GM21423 (cell line): ENCODE results near the gene CNTROB.

Source experiments
- ATAC-seq: cut with Tn5 transposase; IDR thresholded peaks from one replicate; pipeline ENCODE4 v1.9.1; 2021; ENCODE audit warnings: mild to moderate bottlenecking, moderate library complexity; ENCODE audit not compliant: unreplicated experiment

The CNTROB gene

GRCh38 chr17:7909089-7909488 is 22.9 kb upstream of the CNTROB start:
- no peak for ATAC-seq

GRCh38 chr17:7910281-7910680 is 21.7 kb upstream of the CNTROB start:
- no peak for ATAC-seq

GRCh38 chr17:7910711-7911110 is 21.3 kb upstream of the CNTROB start:
- no peak for ATAC-seq

- ATAC-seq, result no peak
Measured at GRCh38 chr17:7911116-7911515, 20.9 kb upstream of the CNTROB start.

- ATAC-seq, result no peak
Measured at GRCh38 chr17:7912927-7913524, 19.0 kb upstream of the CNTROB start.

- ATAC-seq, result no peak
Measured at GRCh38 chr17:7915179-7915610, 16.8 kb upstream of the CNTROB start.

- peak; percentile 65 for ATAC-seq
Measured at GRCh38 chr17:7915611-7916384, 16.2 kb upstream of the CNTROB start, which contains the start of gene RNF227. RNF227 (minus strand) TSS chr17:7916289; CDS start chr17:7916195, 94 bp downstream.

- ATAC-seq, result peak; percentile 5
Measured at GRCh38 chr17:7916385-7916682, 15.7 kb upstream of the CNTROB start.

GRCh38 chr17:7916808-7917207 is 15.2 kb upstream of the CNTROB start:
- no peak for ATAC-seq

GRCh38 chr17:7922269-7922844 is 9.6 kb upstream of the CNTROB start:
- ATAC-seq, result no peak

GRCh38 chr17:7922845-7923628 is 9.0 kb upstream of the CNTROB start:
- no peak for ATAC-seq

- no peak for ATAC-seq
Measured at GRCh38 chr17:7927596-7927995, 4.4 kb upstream of the CNTROB start.

GRCh38 chr17:7929158-7930023 is 2.6 kb upstream of the CNTROB start, which contains the start of gene KCNAB3:
KCNAB3 (minus strand) TSS chr17:7929856; CDS start chr17:7929435, 421 bp downstream.
- no peak for ATAC-seq

GRCh38 chr17:7930841-7931631 is 970 bp upstream of the CNTROB start:
- no peak for ATAC-seq

- peak; percentile 1 for ATAC-seq
Measured at GRCh38 chr17:7932483-7932891, 481 bp downstream of the CNTROB start.

- no peak for ATAC-seq
Measured at GRCh38 chr17:7932949-7933348, 943 bp downstream of the CNTROB start.

- ATAC-seq, result no peak
Measured at GRCh38 chr17:7935859-7936258, 3.9 kb downstream of the CNTROB start.

GRCh38 chr17:7940034-7940433 is 8.0 kb downstream of the CNTROB start:
- ATAC-seq, result no peak

GRCh38 chr17:7940743-7941142 is 8.7 kb downstream of the CNTROB start:
- ATAC-seq, result no peak

GRCh38 chr17:7943291-7943690 is 11.3 kb downstream of the CNTROB start:
- ATAC-seq, result no peak
